HEK293T (cell line): ENCODE measurements around the gene SYNPO2.

Experiments
- ARNT ChIP-seq: fragments of 450-650 bp; IDR thresholded peaks from 2 replicates; pipeline ENCODE4 v1.6.1; 2017; ENCODE audit warnings: mild to moderate bottlenecking
- BHLHE40 ChIP-seq: fragments of 450-650 bp; IDR thresholded peaks from 2 replicates; pipeline ENCODE4 v1.6.1; 2016; ENCODE audit warnings: mild to moderate bottlenecking, moderate library complexity, borderline replicate concordance
- ELF4 ChIP-seq: fragments of 450-650 bp; IDR thresholded peaks from 2 replicates; pipeline ENCODE4 v1.6.1; 2017; ENCODE audit warnings: antibody characterized with exemption
- FOXA1 ChIP-seq: fragments of 450-650 bp; IDR thresholded peaks from 2 replicates; pipeline ENCODE4 v1.6.1; 2016; ENCODE audit warnings: mild to moderate bottlenecking
- FOXK2 ChIP-seq: fragments of 450-650 bp; IDR thresholded peaks from 2 replicates; pipeline ENCODE4 v1.6.1; 2016; ENCODE audit warnings: mild to moderate bottlenecking
- HDGF ChIP-seq: fragments of 450-650 bp; IDR thresholded peaks from 2 replicates; pipeline ENCODE4 v1.6.1; 2017; ENCODE audit warnings: antibody characterized with exemption, borderline replicate concordance
- L3MBTL2 ChIP-seq: fragments of 450-650 bp; conservative IDR thresholded peaks from 2 replicates; pipeline ENCODE4 v1.6.1; 2016; ENCODE audit warnings: mild to moderate bottlenecking
- NFRKB ChIP-seq: fragments of 450-650 bp; IDR thresholded peaks from 2 replicates; pipeline ENCODE4 v1.6.1; 2016; ENCODE audit warnings: mild to moderate bottlenecking, moderate library complexity
- SP1 ChIP-seq: fragments of 450-650 bp; IDR thresholded peaks from 2 replicates; pipeline ENCODE4 v1.6.1; 2017
- SUZ12 ChIP-seq: fragments of 450-650 bp; IDR thresholded peaks from 2 replicates; pipeline ENCODE4 v1.6.1; 2016; ENCODE audit warnings: mild to moderate bottlenecking
- TARDBP ChIP-seq: fragments of 450-650 bp; IDR thresholded peaks from 2 replicates; pipeline ENCODE4 v1.6.1; 2016
- TF ChIP-seq, protein P1 (sequence below): fragments of 450-650 bp; IDR thresholded peaks from 2 replicates; pipeline ENCODE4 v1.6.1; 2016

DNA sequence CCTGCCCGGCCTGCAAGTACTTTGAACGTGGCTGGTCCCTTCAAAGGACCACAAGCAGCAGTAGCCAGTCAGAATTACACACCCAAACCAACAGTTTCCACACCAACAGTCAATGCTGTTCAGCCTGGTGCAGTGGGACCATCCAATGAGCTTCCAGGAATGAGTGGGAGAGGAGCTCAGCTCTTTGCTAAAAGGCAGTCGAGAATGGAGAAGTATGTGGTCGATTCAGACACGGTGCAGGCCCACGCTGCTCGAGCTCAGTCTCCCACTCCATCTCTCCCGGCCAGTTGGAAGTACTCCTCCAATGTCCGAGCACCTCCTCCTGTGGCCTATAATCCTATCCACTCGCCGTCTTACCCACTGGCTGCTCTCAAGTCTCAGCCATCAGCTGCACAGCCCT is 142.6 kb downstream of the SYNPO2 start:
- TF ChIP-seq FOXA1 (no peak), SUZ12 (no peak), FOXK2 (no peak), BHLHE40 (no peak), L3MBTL2 (no peak), ELF4 (no peak), SP1 (no peak), NFRKB (no peak), TARDBP (no peak), HDGF (no peak), ARNT (no peak)
- TF ChIP-seq, protein P1, sequence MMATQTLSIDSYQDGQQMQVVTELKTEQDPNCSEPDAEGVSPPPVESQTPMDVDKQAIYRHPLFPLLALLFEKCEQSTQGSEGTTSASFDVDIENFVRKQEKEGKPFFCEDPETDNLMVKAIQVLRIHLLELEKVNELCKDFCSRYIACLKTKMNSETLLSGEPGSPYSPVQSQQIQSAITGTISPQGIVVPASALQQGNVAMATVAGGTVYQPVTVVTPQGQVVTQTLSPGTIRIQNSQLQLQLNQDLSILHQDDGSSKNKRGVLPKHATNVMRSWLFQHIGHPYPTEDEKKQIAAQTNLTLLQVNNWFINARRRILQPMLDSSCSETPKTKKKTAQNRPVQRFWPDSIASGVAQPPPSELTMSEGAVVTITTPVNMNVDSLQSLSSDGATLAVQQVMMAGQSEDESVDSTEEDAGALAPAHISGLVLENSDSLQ = no peak
